Esophagus squamous epithelium (tissue), 5 donors: ENCODE data around the gene TAF11L11. TPM values are rescaled to one million over a fixed set of nuclear protein-coding genes. Genes with fewer than 3 reads are reported as not detected.
"Not testable (repeated sequence)": the region's sequence is repeated elsewhere in the genome, so short reads cannot be mapped to it uniquely, and the experiment has no call there.

Experiments
- DNase-seq: peaks from one replicate; lab custom pipeline; 2025; lab: John Stamatoyannopoulos, UW
- H3K27ac ChIP-seq, 4 donors: fragments of 200-600 bp; sonication (generic); one replicate each; pipeline ENCODE4 v1.5.1; 2016 to 2019; ENCODE audit warnings: mild to moderate bottlenecking in 1 of 4
- H3K27me3 ChIP-seq, 4 donors: fragments of 200-600 bp; sonication (generic); 1 replicate in 3 of 4; 2 replicates in 1 of 4; pipeline versions ENCODE4 v1.5.1 to v1.6.0; 2017 to 2021; ENCODE audit warnings: antibody characterized with exemption in 1 of 4
- H3K36me3 ChIP-seq, 3 donors: fragments of 200-600 bp; sonication (generic); one replicate each; pipeline ENCODE4 v1.5.1; 2016 to 2019
- H3K4me1 ChIP-seq, 3 donors: fragments of 200-600 bp; sonication (generic); one replicate each; pipeline ENCODE4 v1.5.1; 2017 to 2019
- H3K4me3 ChIP-seq, 4 donors: fragments of 200-600 bp; sonication (generic); 1 replicate in 3 of 4; 2 replicates in 1 of 4; pipeline ENCODE4 v1.5.1; 2016 to 2019; ENCODE audit warnings: mild to moderate bottlenecking in 2 of 4, moderate library complexity in 1 of 4
- H3K9me3 ChIP-seq, 3 donors: fragments of 200-600 bp; sonication (generic); one replicate each; pipeline ENCODE4 v1.5.1; 2016 to 2019
- CTCF ChIP-seq, 6 experiments: fragments of 450-650 bp in 4 of 6; fragments of 200-600 bp in 2 of 6; sonication (generic) in 2 of 6; IDR thresholded peaks; one replicate each; pipeline ENCODE4 v1.5.1; 2016 to 2019; ENCODE audit warnings: antibody characterized with exemption in 6 of 6, mild to moderate bottlenecking in 4 of 6, moderate library complexity in 4 of 6
- POLR2A ChIP-seq, 4 donors: fragments of 450-650 bp; IDR thresholded peaks; one replicate each; pipeline ENCODE4 v1.6.1; 2017; ENCODE audit warnings: antibody characterized with exemption in 4 of 4, mild to moderate bottlenecking in 4 of 4, moderate library complexity in 3 of 4
- WGBS, 2 donors: methylation state at CpG; one replicate each; pipeline ENCODE4 v1.1.5; 2018; 5-methylcytosine and 5-hydroxymethylcytosine counted together
- intact Hi-C: fragments of 100-400 bp; cut with DNase I; formaldehyde crosslinking; loops from one replicate; pipeline ENCODE4 v1.15.0; 2022
- total RNA-seq, 4 donors: library from RNA; depleted of rRNA; stranded (reverse); fragments of >200 nt; gene quantifications; one replicate each; pipeline ENCODE4 v1.1.0, GENCODE V29; 2016
- donor health status: DM: yes; HTN: yes; CAD: no.

The TAF11L11 gene
- total RNA-seq, 4 donors from 2014 or later: not detected

GRCh38 chr5:17614872-17615605 lies 11.1 kb downstream of the TAF11L11 start:
- no peak for DNase-seq
- TF ChIP-seq POLR2A (IDR thresholded peaks at IDR 0.05) (no peak), CTCF (IDR thresholded peaks at IDR 0.05) (no peak)
- Histone ChIP-seq H3K4me1 (no peaks in the 10 kb centered on the region), H3K27me3 (no peaks in the 10 kb centered on the region), H3K9me3 (no peaks in the 10 kb centered on the region), H3K4me3 (no peak overlapping the region), H3K27ac (no peak overlapping the region), H3K36me3 (no peaks in the 10 kb centered on the region)
- intact Hi-C loops: no loop called here
- WGBS, 2 donors: 90 to 91% methylated on average over 9 to 15 of the region's 17 CpGs

- H3K36me3 ChIP-seq: no peaks in the 10 kb centered on the region
- H3K4me3 ChIP-seq: no peak overlapping the region
- TF ChIP-seq POLR2A (IDR thresholded peaks at IDR 0.05): no peak
- DNase-seq: no peak
- intact Hi-C loops: no loop called here
- H3K27me3 ChIP-seq: no peaks in the 10 kb centered on the region
- 13 to 33% methylated on average over 3 of the region's 3 CpGs for WGBS, 2 donors
- H3K9me3 ChIP-seq: no peaks in the 10 kb centered on the region
- H3K27ac ChIP-seq: no peak overlapping the region
- no peaks in the 10 kb centered on the region for H3K4me1 ChIP-seq
These were observed 15.4 kb downstream of the TAF11L11 start for GRCh38 chr5:17619354-17619753.

GRCh38 chr5:17620627-17621026 lies 16.6 kb downstream of the TAF11L11 start:
- Histone ChIP-seq H3K4me1 (no peaks in the 10 kb centered on the region), H3K9me3 (no peaks in the 10 kb centered on the region), H3K27ac (no peak overlapping the region), H3K4me3 (no peak overlapping the region), H3K36me3 (no peaks in the 10 kb centered on the region), H3K27me3 (no peaks in the 10 kb centered on the region)
- TF ChIP-seq CTCF (IDR thresholded peaks at IDR 0.05) (no peak), POLR2A (IDR thresholded peaks at IDR 0.05) (no peak)
- no peak for DNase-seq
- intact Hi-C loops: no loop called here
- WGBS, 2 donors: 100% methylated on average over 7 of the region's 17 CpGs; no CpG with 5 or more reads in 1 of the 2 donors

GRCh38 chr5:17625686-17626085 lies 21.7 kb downstream of the TAF11L11 start:
- no peaks in the 10 kb centered on the region for H3K4me1 ChIP-seq
- no peak overlapping the region for H3K4me3 ChIP-seq
- no peaks in the 10 kb centered on the region for H3K27me3 ChIP-seq
- no peak for DNase-seq
- no peak overlapping the region for H3K27ac ChIP-seq
- no peaks in the 10 kb centered on the region for H3K36me3 ChIP-seq
- no peak for TF ChIP-seq CTCF (IDR thresholded peaks at IDR 0.05)
- TF ChIP-seq POLR2A (IDR thresholded peaks at IDR 0.05): no peak
- 74 to 87% methylated on average over 5 to 7 of the region's 11 CpGs for WGBS, 2 donors
- intact Hi-C loops: no loop called here
- no peaks in the 10 kb centered on the region for H3K9me3 ChIP-seq

GRCh38 chr5:17631788-17632187 lies 27.8 kb downstream of the TAF11L11 start, which contains the start of gene TAF11L13:
TSS of gene TAF11L13 (plus strand) at chr5:17632088.
- H3K36me3 ChIP-seq, H3K4me3 ChIP-seq, H3K27ac ChIP-seq, DNase-seq, intact Hi-C loops, H3K4me1 ChIP-seq, H3K9me3 ChIP-seq, H3K27me3 ChIP-seq: not testable (repeated sequence)
- WGBS, 2 donors: no CpG with 5 or more reads among the region's 12 CpGs

- no peaks in the 10 kb centered on the region for H3K4me1 ChIP-seq
- H3K9me3 ChIP-seq: no peaks in the 10 kb centered on the region
- no peak within 1 kb of the TSS for H3K27ac ChIP-seq
- no peaks in the 10 kb centered on the region for H3K36me3 ChIP-seq
- no peak within 1 kb of the TSS for H3K4me3 ChIP-seq
- intact Hi-C loops: no loop called here
- DNase-seq: no peak
- no peaks in the 10 kb centered on the region for H3K27me3 ChIP-seq
- WGBS, 2 donors: 86 to 87% methylated on average over 3 to 5 of the region's 5 CpGs
- TF ChIP-seq CTCF (IDR thresholded peaks at IDR 0.05): no peak
These were observed 30.2 kb downstream of the TAF11L11 start, which contains the start of gene TAF11L14 for GRCh38 chr5:17634160-17634559. TSS of gene TAF11L14 (plus strand) at chr5:17634460.

- H3K27ac ChIP-seq: not testable (repeated sequence)
These were observed 45.2 kb downstream of the TAF11L11 start for GRCh38 chr5:17649232-17649631.

GRCh38 chr5:17655201-17655759 lies 51.3 kb downstream of the TAF11L11 start:
- intact Hi-C loops, H3K9me3 ChIP-seq, H3K36me3 ChIP-seq, H3K4me3 ChIP-seq, H3K4me1 ChIP-seq, DNase-seq, H3K27ac ChIP-seq, H3K27me3 ChIP-seq: not testable (repeated sequence)
- WGBS, 2 donors: 92 to 98% methylated on average over 4 to 8 of the region's 32 CpGs

More at GRCh38 chr5:17649232-17649631, 45.2 kb downstream of the TAF11L11 start:
- H3K36me3 ChIP-seq, intact Hi-C loops, H3K4me1 ChIP-seq, H3K27me3 ChIP-seq, H3K9me3 ChIP-seq, DNase-seq, H3K4me3 ChIP-seq: not testable (repeated sequence)
- WGBS, 2 donors: 93 to 96% methylated on average over 10 of the region's 10 CpGs
